Activated T-helper 1 cell treated with anti-CD3 and anti-CD28 coated beads, Interleukin-2, amount 50 U/mL, for 16 hours (primary cell): ENCODE measurements around the gene RNF214.
"Not testable (repeated sequence)": the region's sequence is repeated elsewhere in the genome, so short reads cannot be mapped to it uniquely, and the experiment has no call there.

Experiments used
- DNase-seq, 2 donors: peaks; one replicate each; pipeline ENCODE4 v3.0.0-alpha.2; 2020; ENCODE audit warnings: low read depth in 1 of 2, low spot score in 1 of 2

Gene RNF214

GRCh38 chr11:117197516-117198456 lies 34.7 kb upstream of the RNF214 start:
- DNase-seq: no peak

- no peak for DNase-seq
These were observed 33.9 kb upstream of the RNF214 start for GRCh38 chr11:117198613-117199012.

GRCh38 chr11:117199053-117199915 lies 33.2 kb upstream of the RNF214 start, which contains the start of gene TAGLN:
Gene TAGLN, plus strand, starts transcription at chr11:117199370. Its CDS starts 3,644 bp downstream, at chr11:117203014.
- no peak for DNase-seq

- no peak for DNase-seq
These were observed 32.3 kb upstream of the RNF214 start for GRCh38 chr11:117199916-117200812.

- no peak for DNase-seq
These were observed 31.4 kb upstream of the RNF214 start for GRCh38 chr11:117200813-117201657.

GRCh38 chr11:117201658-117202305 lies 30.7 kb upstream of the RNF214 start:
- DNase-seq: no peak

GRCh38 chr11:117202386-117203068 lies 29.9 kb upstream of the RNF214 start:
- DNase-seq: no peak

GRCh38 chr11:117203069-117203407 lies 29.4 kb upstream of the RNF214 start:
- no peak for DNase-seq

GRCh38 chr11:117204283-117205080 lies 28.0 kb upstream of the RNF214 start:
- DNase-seq: no peak

- no peak for DNase-seq
These were observed 27.2 kb upstream of the RNF214 start for GRCh38 chr11:117205211-117205818.

- DNase-seq: not testable (repeated sequence)
These were observed 26.4 kb upstream of the RNF214 start for GRCh38 chr11:117206111-117206510.

GRCh38 chr11:117206859-117207258 lies 25.6 kb upstream of the RNF214 start:
- not testable (repeated sequence) for DNase-seq

GRCh38 chr11:117207481-117207880 lies 25.0 kb upstream of the RNF214 start:
- not testable (repeated sequence) for DNase-seq

GRCh38 chr11:117208710-117209109 lies 23.8 kb upstream of the RNF214 start:
- DNase-seq: not testable (repeated sequence)

- DNase-seq: not testable (repeated sequence)
These were observed 22.9 kb upstream of the RNF214 start for GRCh38 chr11:117209351-117210125.

GRCh38 chr11:117210620-117211019 lies 21.9 kb upstream of the RNF214 start:
- no peak for DNase-seq
